Lower leg skin (tissue), 3 donors: ENCODE data around the gene TMEM209.

Source experiments
- CTCF ChIP-seq, 3 donors: fragments of 450-650 bp; IDR thresholded peaks; one replicate each; pipeline ENCODE4 v1.5.1; 2016; ENCODE audit warnings: antibody characterized with exemption in 3 of 3, mild to moderate bottlenecking in 3 of 3, moderate library complexity in 2 of 3
- POLR2A ChIP-seq, 2 donors: fragments of 450-650 bp; IDR thresholded peaks; one replicate each; pipeline ENCODE4 v1.6.1; 2016 to 2017; ENCODE audit warnings: antibody characterized with exemption in 2 of 2, mild to moderate bottlenecking in 1 of 2, moderate library complexity in 1 of 2

GRCh38 chr7:130133029-130133782 is 72.0 kb downstream of the TMEM209 start:
- no peak for TF ChIP-seq CTCF (IDR thresholded peaks at IDR 0.05)
- no peak for TF ChIP-seq POLR2A (IDR thresholded peaks at IDR 0.05)
